Fibroblast of lung (primary cell): ENCODE measurements around the gene FASLG.

Experiments used
- CTCF ChIP-seq, 2 donors: IDR thresholded peaks in 1 of 2; conservative IDR thresholded peaks in 1 of 2; 1 replicate in 1 of 2; 2 replicates in 1 of 2; pipeline ENCODE4 v1.5.1; 2011 to 2012; ENCODE audit warnings: low read length in 2 of 2, control low read depth in 1 of 2, inconsistent platforms in 1 of 2, low read depth in 1 of 2, mild to moderate bottlenecking in 1 of 2
- EZH2 ChIP-seq: IDR thresholded peaks from 2 replicates; pipeline ENCODE4 v1.5.1; 2012; ENCODE audit warnings: low read length, control low read depth, mild to moderate bottlenecking; ENCODE audit errors: missing control alignments

DNA sequence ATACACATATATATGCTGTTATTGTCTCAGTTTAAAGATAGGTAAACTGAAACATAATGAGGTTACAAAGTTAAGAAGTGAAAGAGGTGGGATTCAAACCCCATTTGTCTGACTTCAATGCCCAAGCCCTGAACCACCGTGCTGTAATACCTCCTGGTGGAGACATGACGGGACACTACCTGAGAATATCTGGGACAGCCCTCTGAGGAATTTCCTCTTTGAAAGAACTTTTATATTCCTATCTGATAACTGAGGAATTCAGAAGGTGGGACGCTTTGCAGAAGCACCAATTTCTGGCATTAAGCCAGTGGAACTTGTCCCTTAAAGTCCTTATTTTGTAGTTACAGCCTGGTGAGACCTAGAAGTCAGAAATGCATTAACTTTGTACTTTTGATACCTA, 32.1 kb upstream of the FASLG start:
- TF ChIP-seq CTCF (conservative IDR thresholded peaks at IDR 0.05 in 1 of 2, IDR thresholded peaks at IDR 0.05 in 1 of 2; ENCODE audit: low read depth in 1 of 2, low read length in 2 of 2) (no peak), EZH2 (no peak)
